Measurements from ENCODE around the gene FECH. TPM values are rescaled to one million over a fixed set of nuclear protein-coding genes. Genes with fewer than 3 reads are reported as not detected.

FECH gene
- total RNA-seq, 4 donors from 2014 or later: 23.1 to 42.2 (median 33.1) TPM

- TF ChIP-seq CTCF (IDR thresholded peaks at IDR 0.05) (no peak), POLR2A (IDR thresholded peaks at IDR 0.05) (no peak)
- 97% methylated on average over 3 of the region's 4 CpGs for WGBS, 2 donors
- H3K4me1 ChIP-seq: no peaks in the 10 kb centered on the region
- intact Hi-C loops (cut with DNase I): no loop called here
- H3K27me3 ChIP-seq: no peaks in the 10 kb centered on the region
- peaks cover 0 to 100% (median 0%) of the 10 kb centered on the region in 3 donors for H3K36me3 ChIP-seq
- DNase-seq: no peak
- no peak overlapping the region for H3K27ac ChIP-seq
- H3K4me3 ChIP-seq: no peak overlapping the region
- no peaks in the 10 kb centered on the region for H3K9me3 ChIP-seq
These were observed 16.3 kb downstream of the FECH start for GRCh38 chr18:57570162-57570561.

- H3K4me3 ChIP-seq: no peak overlapping the region
- no peaks in the 10 kb centered on the region for H3K27me3 ChIP-seq
- 43 to 47% methylated on average over 2 of the region's 2 CpGs for WGBS, 2 donors
- DNase-seq: no peak
- no peak overlapping the region for H3K27ac ChIP-seq
- no peaks in the 10 kb centered on the region for H3K9me3 ChIP-seq
- H3K36me3 ChIP-seq: peaks cover 0 to 100% (median 0%) of the 10 kb centered on the region in 3 donors
- intact Hi-C loops (cut with DNase I): loop anchor here (10.0 kb wide), 1 partner anchor 824 kb away; no protein-coding TSS in a partner anchor
- TF ChIP-seq POLR2A (IDR thresholded peaks at IDR 0.05) (no peak), CTCF (IDR thresholded peaks at IDR 0.05) (no peak)
- H3K4me1 ChIP-seq: no peaks in the 10 kb centered on the region
These were observed 17.4 kb downstream of the FECH start for GRCh38 chr18:57569133-57569532.

- Histone ChIP-seq H3K4me1 (no peaks in the 10 kb centered on the region), H3K4me3 (no peak overlapping the region), H3K27me3 (no peaks in the 10 kb centered on the region), H3K27ac (no peak overlapping the region), H3K9me3 (no peaks in the 10 kb centered on the region), H3K36me3 (peaks cover 0 to 83% (median 10%) of the 10 kb centered on the region in 3 donors)
- intact Hi-C loops (cut with DNase I): loop anchor here (10.0 kb wide), 1 partner anchor 817 kb away; no protein-coding TSS in a partner anchor
- 33 to 41% methylated on average over 4 of the region's 4 CpGs for WGBS, 2 donors
- DNase-seq: no peak
- TF ChIP-seq CTCF (IDR thresholded peaks at IDR 0.05): peak; percentile 50 to 76 (median 71)
- TF ChIP-seq POLR2A (IDR thresholded peaks at IDR 0.05): no peak
These were observed 24.6 kb downstream of the FECH start for GRCh38 chr18:57561728-57562423.

GRCh38 chr18:57561261-57561660, 25.2 kb downstream of the FECH start:
- Histone ChIP-seq H3K27me3 (no peaks in the 10 kb centered on the region), H3K4me3 (no peak overlapping the region), H3K9me3 (no peaks in the 10 kb centered on the region), H3K27ac (no peak overlapping the region), H3K36me3 (peaks cover 0 to 83% (median 12%) of the 10 kb centered on the region in 3 donors), H3K4me1 (no peaks in the 10 kb centered on the region)
- intact Hi-C loops (cut with DNase I): loop anchor here (10.0 kb wide), 1 partner anchor 816 kb away; no protein-coding TSS in a partner anchor
- DNase-seq: no peak
- 86 to 96% methylated on average over 5 to 6 of the region's 6 CpGs for WGBS, 2 donors
- TF ChIP-seq CTCF (IDR thresholded peaks at IDR 0.05) (no peak), POLR2A (IDR thresholded peaks at IDR 0.05) (no peak)

- TF ChIP-seq CTCF (IDR thresholded peaks at IDR 0.05) (no peak), POLR2A (IDR thresholded peaks at IDR 0.05) (no peak)
- intact Hi-C loops (cut with DNase I): no loop called here
- Histone ChIP-seq H3K9me3 (no peaks in the 10 kb centered on the region), H3K36me3 (peaks cover 0 to 83% (median 12%) of the 10 kb centered on the region in 3 donors), H3K27me3 (no peaks in the 10 kb centered on the region), H3K4me1 (no peaks in the 10 kb centered on the region), H3K4me3 (no peak overlapping the region), H3K27ac (no peak overlapping the region)
- no peak for DNase-seq
- WGBS, 2 donors: 65 to 70% methylated on average over 6 of the region's 6 CpGs
These were observed 27.2 kb downstream of the FECH start for GRCh38 chr18:57559314-57559713.

Data from esophagus squamous epithelium (tissue), 5 donors.